ENCODE results near the gene ZNF598.

DNA sequence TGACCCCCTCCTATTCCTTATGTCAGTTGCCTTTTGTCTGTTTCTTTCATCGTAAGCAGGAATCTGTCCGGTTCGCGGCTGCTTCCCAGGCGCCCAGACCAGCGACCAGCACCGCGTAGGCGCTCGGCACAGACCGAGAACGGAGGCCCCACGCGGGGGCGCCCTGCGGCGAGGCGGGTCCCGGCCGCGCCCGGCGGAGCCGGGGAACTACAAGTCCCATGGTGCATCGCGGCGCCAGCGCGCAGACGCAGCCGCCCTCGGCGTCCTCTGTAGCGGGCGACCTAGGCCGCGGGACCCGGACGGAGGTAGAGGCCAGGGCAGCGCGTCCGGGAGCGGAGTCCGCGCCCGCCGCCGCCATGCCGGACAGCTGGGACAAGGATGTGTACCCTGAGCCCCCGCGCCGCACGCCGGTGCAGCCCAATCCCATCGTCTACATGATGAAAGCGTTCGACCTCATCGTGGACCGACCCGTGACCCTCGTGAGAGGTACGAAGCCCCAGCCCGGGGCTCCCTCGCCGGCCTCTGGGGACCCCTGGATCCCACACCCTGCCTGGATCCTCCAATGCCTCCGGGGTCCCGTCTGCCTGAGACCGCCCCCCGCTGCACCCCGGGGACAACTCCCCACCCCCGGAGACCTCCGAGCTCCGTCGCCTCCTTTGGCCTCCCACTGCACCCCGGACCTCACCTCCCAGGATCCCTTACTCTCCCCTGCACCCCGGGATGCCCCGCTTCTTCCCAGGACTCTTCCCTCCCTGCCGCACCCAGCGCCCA is 50.2 kb downstream of the ZNF598 start, which contains the start of gene NDUFB10:
- TF ChIP-seq MAX (IDR thresholded peaks at IDR 0.05) (peak; percentile 68; the same call in 1 of the 2 replicates), YY1 (IDR thresholded peaks at IDR 0.05; ENCODE audit: low read depth) (peak; percentile 80), EP300 (IDR thresholded peaks at IDR 0.05; ENCODE audit: borderline replicate concordance) (no peak), EGR1 (IDR thresholded peaks at IDR 0.05) (no peak), NFIC (IDR thresholded peaks at IDR 0.05) (no peak), RAD21 (IDR thresholded peaks at IDR 0.05; ENCODE audit: low read depth) (no peak), TCF12 (IDR thresholded peaks at IDR 0.05; ENCODE audit: low read depth) (0 out of 2 replicates have a peak, but pooled peaks have one; percentile 31), CREB1 (IDR thresholded peaks at IDR 0.05; ENCODE audit: low read depth) (no peak), REST (IDR thresholded peaks at IDR 0.05; ENCODE audit: low read depth) (no peak), TAF1 (IDR thresholded peaks at IDR 0.05; ENCODE audit: low read depth) (peak; percentile 83)
- TF ChIP-seq, protein P1, sequence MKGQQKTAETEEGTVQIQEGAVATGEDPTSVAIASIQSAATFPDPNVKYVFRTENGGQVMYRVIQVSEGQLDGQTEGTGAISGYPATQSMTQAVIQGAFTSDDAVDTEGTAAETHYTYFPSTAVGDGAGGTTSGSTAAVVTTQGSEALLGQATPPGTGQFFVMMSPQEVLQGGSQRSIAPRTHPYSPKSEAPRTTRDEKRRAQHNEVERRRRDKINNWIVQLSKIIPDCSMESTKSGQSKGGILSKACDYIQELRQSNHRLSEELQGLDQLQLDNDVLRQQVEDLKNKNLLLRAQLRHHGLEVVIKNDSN (IDR thresholded peaks at IDR 0.05): no peak; the same call in 1 of the 2 replicates
